ENCODE measurements around the gene IHH.

DNA sequence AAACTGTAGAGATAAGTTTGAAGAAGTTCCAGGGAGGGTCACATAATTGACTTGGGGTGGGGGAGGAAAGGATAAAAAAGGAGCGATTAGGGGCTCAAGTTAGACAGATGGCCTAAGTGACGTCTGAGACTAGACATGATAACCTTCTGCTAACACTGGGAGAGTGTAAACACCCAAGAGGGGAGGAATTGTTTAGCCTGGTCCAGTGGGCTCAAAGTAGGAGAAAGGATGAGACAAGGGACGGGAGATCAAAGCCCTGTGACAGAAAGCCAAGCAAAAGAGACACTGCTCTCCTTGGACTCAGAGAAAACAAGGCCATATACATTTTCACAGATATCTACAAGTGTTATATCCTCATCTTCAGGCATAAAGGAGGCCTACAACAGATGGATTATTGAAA is 45.5 kb upstream of the IHH start:
- TF ChIP-seq, protein P1, sequence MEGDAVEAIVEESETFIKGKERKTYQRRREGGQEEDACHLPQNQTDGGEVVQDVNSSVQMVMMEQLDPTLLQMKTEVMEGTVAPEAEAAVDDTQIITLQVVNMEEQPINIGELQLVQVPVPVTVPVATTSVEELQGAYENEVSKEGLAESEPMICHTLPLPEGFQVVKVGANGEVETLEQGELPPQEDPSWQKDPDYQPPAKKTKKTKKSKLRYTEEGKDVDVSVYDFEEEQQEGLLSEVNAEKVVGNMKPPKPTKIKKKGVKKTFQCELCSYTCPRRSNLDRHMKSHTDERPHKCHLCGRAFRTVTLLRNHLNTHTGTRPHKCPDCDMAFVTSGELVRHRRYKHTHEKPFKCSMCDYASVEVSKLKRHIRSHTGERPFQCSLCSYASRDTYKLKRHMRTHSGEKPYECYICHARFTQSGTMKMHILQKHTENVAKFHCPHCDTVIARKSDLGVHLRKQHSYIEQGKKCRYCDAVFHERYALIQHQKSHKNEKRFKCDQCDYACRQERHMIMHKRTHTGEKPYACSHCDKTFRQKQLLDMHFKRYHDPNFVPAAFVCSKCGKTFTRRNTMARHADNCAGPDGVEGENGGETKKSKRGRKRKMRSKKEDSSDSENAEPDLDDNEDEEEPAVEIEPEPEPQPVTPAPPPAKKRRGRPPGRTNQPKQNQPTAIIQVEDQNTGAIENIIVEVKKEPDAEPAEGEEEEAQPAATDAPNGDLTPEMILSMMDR (IDR thresholded peaks at IDR 0.05): no peak
- TF ChIP-seq ZNF138 (CRISPR knock-in tag; conservative IDR thresholded peaks at IDR 0.05) (no peak), GABPB1 (CRISPR knock-in tag; IDR thresholded peaks at IDR 0.05) (no peak), TEAD1 (CRISPR knock-in tag; IDR thresholded peaks at IDR 0.05) (no peak), SMAD3 (CRISPR knock-in tag; IDR thresholded peaks at IDR 0.05; ENCODE audit: borderline replicate concordance) (no peak)
